ENCODE data around the gene HNRNPDL.

HNRNPDL gene

DNA sequence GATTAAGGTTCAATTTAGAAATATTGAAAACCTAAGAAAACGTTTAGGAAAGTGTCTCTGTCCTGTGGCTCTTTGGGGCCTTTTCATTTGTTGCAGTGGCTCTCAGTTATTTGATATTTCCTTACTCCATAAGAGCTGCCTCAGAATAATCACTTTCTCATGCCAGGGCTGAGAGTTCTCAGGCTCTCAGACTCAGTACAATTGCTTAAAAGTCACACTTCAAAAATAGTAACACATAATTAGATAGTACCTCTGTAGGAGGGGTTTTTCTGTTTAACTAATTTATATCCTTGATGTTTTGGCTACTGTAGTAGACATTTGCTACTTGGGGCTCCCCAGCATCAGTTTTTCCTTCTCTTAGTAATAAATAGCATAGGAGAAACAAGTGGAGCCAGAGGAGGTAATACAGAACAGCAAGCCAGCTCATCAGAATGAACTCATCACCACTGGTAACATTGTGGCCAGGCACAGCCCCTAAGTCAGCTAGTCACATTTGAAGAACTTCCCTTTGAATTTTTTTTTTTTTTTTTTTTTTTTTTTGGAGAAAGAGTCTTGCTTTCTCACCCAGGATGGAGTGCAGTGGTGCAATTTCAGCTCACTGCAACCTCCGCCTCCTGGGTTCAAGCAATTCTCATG is 48.5 kb downstream of the HNRNPDL start:
- no peak for DNase-seq

GRCh38 chr4:82381235-82381634 is 49.0 kb downstream of the HNRNPDL start:
- no peak for DNase-seq

DNA sequence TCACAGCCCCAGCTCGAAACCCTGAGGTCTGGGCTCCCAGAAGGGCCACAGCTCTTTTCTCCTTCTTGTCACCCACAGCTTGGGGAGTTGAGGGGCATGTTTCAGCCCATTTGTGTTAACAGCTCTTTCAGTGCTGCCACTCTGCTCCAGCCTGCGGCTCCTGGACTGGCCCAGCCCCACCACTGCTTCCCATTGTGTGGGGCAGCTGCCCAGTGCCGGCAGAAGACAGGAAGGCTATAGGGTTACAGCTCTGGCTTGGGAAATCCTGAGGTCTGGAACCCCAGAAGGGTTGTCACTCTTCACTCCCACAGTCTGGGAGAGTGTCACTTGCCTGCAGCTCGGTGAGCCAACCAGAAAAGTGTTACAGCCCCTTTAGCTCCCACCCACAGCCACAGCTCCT is 49.4 kb downstream of the HNRNPDL start:
- no peak for DNase-seq

DNA sequence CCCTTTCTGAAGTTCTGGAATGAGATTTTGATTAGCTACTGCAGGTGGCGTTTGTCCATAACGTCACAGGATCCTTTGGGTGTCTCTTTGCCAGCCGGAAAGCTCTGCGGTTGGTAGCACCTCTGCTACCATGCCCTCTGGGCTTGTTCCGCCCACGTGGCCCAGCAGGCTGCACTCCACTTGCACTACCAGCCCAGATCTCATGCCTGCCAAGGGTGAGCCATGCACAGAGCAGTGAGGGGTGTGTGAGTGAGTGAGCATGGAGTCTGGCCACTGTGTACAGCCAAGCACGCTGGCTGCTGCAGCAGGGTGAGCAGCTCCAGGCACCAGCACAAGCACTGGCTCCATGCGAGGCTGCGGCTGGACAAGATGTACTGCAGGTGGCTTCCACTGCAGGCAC is 49.9 kb downstream of the HNRNPDL start:
- no peak for DNase-seq

DNA sequence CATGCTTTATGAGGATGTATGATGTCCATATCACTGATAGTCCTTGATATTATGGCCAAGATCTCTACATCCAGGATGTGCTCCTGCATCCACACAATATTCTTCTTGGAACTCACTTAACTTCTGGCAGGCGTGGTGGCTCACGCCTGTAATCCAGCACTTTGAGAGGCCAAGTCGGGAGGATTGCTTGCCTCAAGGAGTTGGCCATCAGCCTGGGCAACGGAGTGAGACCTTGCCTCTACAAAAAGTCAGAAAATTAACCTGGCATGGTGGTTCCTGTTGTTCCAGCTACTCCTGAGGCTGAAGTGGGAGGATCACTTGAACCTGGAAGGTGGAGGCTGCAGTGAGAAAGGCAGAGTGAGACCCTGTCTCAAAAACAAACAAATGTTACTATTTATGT is 54.2 kb downstream of the HNRNPDL start:
- no peak for DNase-seq

DNA sequence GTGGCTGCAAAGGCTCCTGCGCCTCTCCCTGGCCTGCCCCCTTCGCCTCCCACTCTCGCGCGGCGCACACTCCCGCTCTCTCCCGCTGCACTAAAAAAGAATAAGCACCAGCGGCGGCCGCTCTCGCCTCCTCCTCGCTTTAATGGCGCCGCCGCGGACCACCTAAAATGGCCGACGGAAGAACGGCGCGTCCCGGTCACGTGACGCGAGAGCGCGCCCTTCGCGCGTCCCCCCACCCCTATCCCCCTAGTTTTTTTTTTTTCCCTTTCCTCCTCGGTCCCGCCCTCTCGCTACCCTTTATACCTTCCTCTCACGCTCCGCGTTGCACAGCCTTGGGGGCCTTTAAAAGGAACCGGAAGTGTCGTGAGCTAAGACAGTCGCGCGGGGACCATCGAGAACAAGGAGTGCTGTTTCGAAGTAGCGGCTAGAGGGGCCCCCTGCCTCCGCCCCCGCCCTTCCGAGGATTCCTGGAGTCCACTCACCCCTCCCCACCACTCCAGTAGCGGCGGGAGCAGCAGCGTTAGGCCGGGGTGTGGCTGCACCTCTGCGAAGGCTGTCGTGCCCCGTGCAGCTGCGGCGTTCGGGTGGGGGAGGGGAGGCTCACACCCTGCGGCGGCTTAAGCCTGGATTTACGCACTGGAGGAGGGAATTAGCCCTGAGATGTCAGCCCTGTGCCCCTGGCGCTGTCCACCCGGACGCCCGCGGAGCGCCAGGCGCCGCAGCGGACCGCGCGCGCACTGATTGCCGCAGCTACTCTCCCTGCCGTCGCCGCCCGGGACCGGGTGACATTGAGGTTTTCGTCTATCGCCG is 56.2 kb downstream of the HNRNPDL start, which contains the start of gene HNRNPD:
Gene HNRNPD (minus strand): TSS at position 176 of the 810 bp plus-strand sequence. CDS start 313 bp downstream, outside the sequence.
- DNase-seq: peak; percentile 99

GRCh38 chr4:82373486-82373815 is 56.8 kb downstream of the HNRNPDL start:
- DNase-seq: no peak

All from activated CD4-positive, alpha-beta T cell treated with anti-CD3 and anti-CD28 coated beads, Interleukin-2, amount 50 U/mL, for 16 hours (primary cell).